HCT116 (cell line): Measurements from ENCODE around the gene TRH. TPM values are rescaled to one million over a fixed set of nuclear protein-coding genes. Genes with fewer than 3 reads are reported as not detected.

Source experiments
- ATAC-seq: fragments of 200-7000 bp; cut with Tn5 transposase; 2 replicates; pipeline ENCODE4 v1.9.1; 2020; ENCODE audit warnings: mild to moderate bottlenecking, moderate library complexity
- BruUV-seq: library from RNA; stranded (reverse); fragments of 400-500 nt; replicated peaks from 2 replicates; lab custom pipeline; 2021; lab: Mats Ljungman, UMichigan
- CTCF ChIA-PET: fragments of 300-600 bp; sonication (Branson Sonifier 250); formaldehyde crosslinking; loops from one replicate; lab custom pipeline; 2021; ENCODE audit warnings: antibody characterized with exemption; lab: Charles Lee
- POLR2A ChIA-PET: fragments of 300-600, 350-600 bp; sonication (Branson Sonifier 250); formaldehyde crosslinking; loops from one replicate; lab custom pipeline; 2021; ENCODE audit warnings: antibody characterized with exemption; lab: Charles Lee
- RAD21 ChIA-PET, 2 experiments: fragments of 300-600 bp; sonication (Branson Sonifier 250); formaldehyde crosslinking; loops; one replicate each; lab custom pipeline; 2023; ENCODE audit warnings: low total read pairs in 2 of 2; ENCODE audit not compliant: uncharacterized antibody in 2 of 2, unreplicated experiment in 2 of 2, low non-redundant PET in 1 of 2; lab: Charles Lee
- DNase-seq: peaks from one replicate; pipeline ENCODE4 v3.0.0-alpha.2; 2010; ENCODE audit warnings: low read depth, low spot score
- H2AFZ ChIP-seq: fragments of 200-600 bp; shearing (Covaris generic), sonication (generic); 2 replicates; pipeline ENCODE4 v1.6.1; 2017; ENCODE audit warnings: low read depth, mixed run types, mixed read lengths, antibody characterized with exemption, low read length; ENCODE audit not compliant: poor library complexity, severe bottlenecking
- H3K27ac ChIP-seq: 2 replicates; pipeline ENCODE4 v1.5.1; 2012; ENCODE audit warnings: low read depth, low read length
- H3K27me3 ChIP-seq: fragments of 200-600 bp; sonication (generic); 2 replicates; pipeline ENCODE4 v1.6.1; 2016; ENCODE audit warnings: mixed run types, low read length, mixed read lengths; ENCODE audit not compliant: insufficient read depth
- H3K36me3 ChIP-seq, 2 experiments: fragments of 200-500 bp in 1 of 2; fragments of 200-600 bp in 1 of 2; sonication (Bioruptor generic) in 1 of 2; sonication (generic) in 1 of 2; 2 replicates each; pipeline versions ENCODE4 v1.5.1 to v1.6.1; 2014 to 2016; ENCODE audit warnings: low read length in 2 of 2, inconsistent platforms in 1 of 2, mixed read lengths in 1 of 2, mixed run types in 1 of 2; ENCODE audit not compliant: insufficient read depth in 2 of 2, control insufficient read depth in 1 of 2
- H3K4me1 ChIP-seq, 2 experiments: fragments of 200-600 bp in 1 of 2; sonication (generic) in 1 of 2; 2 replicates each; pipeline versions ENCODE4 v1.5.1 to v1.6.1; 2012 to 2017; ENCODE audit warnings: low read length in 2 of 2, inconsistent platforms in 1 of 2, mild to moderate bottlenecking in 1 of 2, mixed read lengths in 1 of 2, mixed run types in 1 of 2, moderate library complexity in 1 of 2; ENCODE audit not compliant: insufficient read depth in 2 of 2, control insufficient read depth in 1 of 2
- H3K4me2 ChIP-seq: fragments of 200-600 bp; sonication (generic); 2 replicates; pipeline ENCODE4 v1.6.1; 2017; ENCODE audit warnings: mixed run types, low read length, mixed read lengths
- H3K4me3 ChIP-seq, 2 experiments: fragments of 200-600 bp in 1 of 2; sonication (generic) in 1 of 2; replicated peaks in 1 of 2; 2 replicates each; pipeline ENCODE4 v1.5.1; 2011 to 2016; ENCODE audit warnings: low read length in 2 of 2, control low read depth in 1 of 2, low read depth in 1 of 2, mild to moderate bottlenecking in 1 of 2, mixed read lengths in 1 of 2, mixed run types in 1 of 2
- H3K79me2 ChIP-seq: fragments of 200-600 bp; sonication (generic); 2 replicates; pipeline ENCODE4 v1.6.1; 2017; ENCODE audit warnings: mild to moderate bottlenecking, mixed run types, low read length, moderate library complexity, mixed read lengths; ENCODE audit not compliant: insufficient read depth
- H3K9ac ChIP-seq: fragments of 200-600 bp; sonication (generic); 2 replicates; pipeline ENCODE4 v1.6.1; 2016; ENCODE audit warnings: low read length, mixed read lengths
- H3K9me2 ChIP-seq: fragments of 200-600 bp; sonication (generic), shearing (Covaris generic); 2 replicates; pipeline ENCODE4 v1.6.1; 2017; ENCODE audit warnings: mixed run types, mild to moderate bottlenecking, moderate library complexity; ENCODE audit not compliant: insufficient read depth
- H3K9me3 ChIP-seq, 2 experiments: fragments of 200-500 bp in 1 of 2; fragments of 200-600 bp in 1 of 2; sonication (Bioruptor generic) in 1 of 2; sonication (generic) in 1 of 2; 2 replicates each; pipeline ENCODE4 v1.6.1; 2014 to 2017; ENCODE audit warnings: low read length in 2 of 2, mixed read lengths in 2 of 2, inconsistent platforms in 1 of 2, low read depth in 1 of 2, mild to moderate bottlenecking in 1 of 2, mixed run types in 1 of 2, moderate library complexity in 1 of 2; ENCODE audit not compliant: control insufficient read depth in 1 of 2, insufficient read depth in 1 of 2
- H4K20me1 ChIP-seq: fragments of 200-600 bp; sonication (generic), shearing (Covaris generic); 2 replicates; pipeline ENCODE4 v1.6.1; 2017; ENCODE audit warnings: mixed run types, mild to moderate bottlenecking, moderate library complexity; ENCODE audit not compliant: insufficient read depth
- CBX3 ChIP-seq: IDR thresholded peaks from 2 replicates; pipeline ENCODE4 v1.6.1; 2012; ENCODE audit warnings: low read depth
- EGR1 ChIP-seq: IDR thresholded peaks from 2 replicates; pipeline ENCODE4 v1.6.1; 2012; ENCODE audit warnings: low read depth
- ELF1 ChIP-seq: IDR thresholded peaks from 2 replicates; pipeline ENCODE4 v1.6.1; 2012; ENCODE audit warnings: low read depth, borderline replicate concordance
- EZH2 ChIP-seq: fragments of 200-600 bp; sonication (generic); IDR thresholded peaks from 2 replicates; pipeline ENCODE4 v1.6.1; 2017; ENCODE audit warnings: antibody characterized with exemption, mixed run types
- EZH2phosphoT487 ChIP-seq: fragments of 200-600 bp; IDR thresholded peaks from 2 replicates; pipeline ENCODE4 v1.6.1; 2018; ENCODE audit warnings: antibody characterized with exemption, borderline replicate concordance
- FOSL1 ChIP-seq: IDR thresholded peaks from 2 replicates; pipeline ENCODE4 v1.6.1; 2012; ENCODE audit warnings: low read depth
- JUND ChIP-seq: IDR thresholded peaks from 2 replicates; pipeline ENCODE4 v1.6.1; 2012
- POLR2A ChIP-seq: IDR thresholded peaks from 2 replicates; pipeline ENCODE4 v1.7.0; 2011; ENCODE audit warnings: borderline replicate concordance; ENCODE audit not compliant: insufficient read depth, insufficient read length; ENCODE audit errors: extremely low read depth
- RAD21 ChIP-seq: IDR thresholded peaks from 2 replicates; pipeline ENCODE4 v1.6.1; 2012; ENCODE audit warnings: low read depth, mild to moderate bottlenecking
- SIN3A ChIP-seq: IDR thresholded peaks from 2 replicates; pipeline ENCODE4 v1.6.1; 2012; ENCODE audit warnings: low read depth
- SP1 ChIP-seq: IDR thresholded peaks from 2 replicates; pipeline ENCODE4 v1.6.1; 2012; ENCODE audit warnings: low read depth
- SRF ChIP-seq: IDR thresholded peaks from 2 replicates; pipeline ENCODE4 v1.6.1; 2012; ENCODE audit warnings: low read depth
- TCF7L2 ChIP-seq: IDR thresholded peaks from 2 replicates; pipeline ENCODE4 v1.7.0; 2011; ENCODE audit warnings: borderline replicate concordance, inconsistent platforms; ENCODE audit not compliant: insufficient read depth, insufficient read length; ENCODE audit errors: extremely low read depth
- YY1 ChIP-seq: IDR thresholded peaks from 2 replicates; pipeline ENCODE4 v1.6.1; 2011; ENCODE audit warnings: low read length, low read depth, moderate library complexity, mild to moderate bottlenecking; ENCODE audit not compliant: insufficient replicate concordance; ENCODE audit errors: extremely low read depth
- ZFX ChIP-seq: fragments of 450-650 bp; IDR thresholded peaks from 2 replicates; pipeline ENCODE4 v1.6.1; 2017
- ZNF274 ChIP-seq: fragments of 200-500 bp; sonication (Bioruptor generic); IDR thresholded peaks from 2 replicates; pipeline ENCODE4 v1.6.1; 2014; ENCODE audit warnings: mild to moderate bottlenecking, low read depth, low read length, inconsistent platforms
- intact Hi-C: fragments of 100-400 bp; cut with micrococcal nuclease; formaldehyde crosslinking; loops from 2 replicates; pipeline ENCODE4 v1.10.0; 2022
- total RNA-seq: library from RNA; stranded (reverse); gene quantifications from one replicate; pipeline ENCODE4 v1.2.1, GENCODE V29; 2021; ENCODE audit not compliant: unreplicated experiment
- TF ChIP-seq, protein P1 (sequence below): IDR thresholded peaks from 2 replicates; pipeline ENCODE4 v1.6.1; 2012
- TF ChIP-seq, protein P2 (sequence below): IDR thresholded peaks from 2 replicates; pipeline ENCODE4 v1.6.1; 2011; ENCODE audit warnings: mild to moderate bottlenecking, low read length, moderate library complexity; ENCODE audit not compliant: insufficient replicate concordance; ENCODE audit errors: extremely low read depth
- TF ChIP-seq, protein P3 (sequence below): IDR thresholded peaks from 2 replicates; pipeline ENCODE4 v1.6.1; 2012

TRH gene
- total RNA-seq, 1 experiment from 2014 or later: not detected

DNA sequence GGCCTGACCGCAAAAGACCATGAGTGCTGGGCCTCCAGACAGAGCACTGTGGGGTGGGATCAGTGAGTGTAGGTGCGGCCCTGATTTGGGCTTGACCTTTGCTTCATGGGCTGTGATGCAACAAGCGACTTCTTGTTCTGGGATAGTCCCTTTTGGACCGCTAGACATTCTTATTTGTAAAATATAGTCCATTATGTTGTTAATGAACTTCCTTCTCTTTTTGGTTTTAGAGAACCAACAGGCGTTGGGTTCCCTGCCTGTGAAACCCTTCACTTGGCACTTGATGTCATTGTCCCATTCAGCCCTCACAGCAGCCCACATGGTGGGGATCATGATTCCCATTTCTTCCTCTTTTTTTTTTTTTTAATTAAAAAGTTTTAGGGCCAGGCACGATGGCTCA, 15.8 kb upstream of the TRH start:
- intact Hi-C loops: no loop called here
- POLR2A ChIA-PET: no interaction called here
- Histone ChIP-seq H3K4me3 (no peak overlapping the region), H3K4me2 (no peak overlapping the region), H3K36me3 (no peaks in the 10 kb centered on the region), H3K9me3 (no peaks in the 10 kb centered on the region), H3K27ac (no peak overlapping the region), H4K20me1 (no peaks in the 10 kb centered on the region), H3K4me1 (no peaks in the 10 kb centered on the region)
- no peak for DNase-seq
- TF ChIP-seq ZNF274 (no peak), EZH2phosphoT487 (no peak), JUND (no peak), TCF7L2 (no peak), FOSL1 (no peak), EGR1 (no peak), POLR2A (no peak), SIN3A (no peak), RAD21 (no peak), ELF1 (no peak), CBX3 (no peak), SP1 (no peak), SRF (no peak), ZFX (no peak), EZH2 (no peak), YY1 (no peak)
- TF ChIP-seq, protein P1, sequence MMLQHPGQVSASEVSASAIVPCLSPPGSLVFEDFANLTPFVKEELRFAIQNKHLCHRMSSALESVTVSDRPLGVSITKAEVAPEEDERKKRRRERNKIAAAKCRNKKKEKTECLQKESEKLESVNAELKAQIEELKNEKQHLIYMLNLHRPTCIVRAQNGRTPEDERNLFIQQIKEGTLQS: no peak
- TF ChIP-seq, protein P2, sequence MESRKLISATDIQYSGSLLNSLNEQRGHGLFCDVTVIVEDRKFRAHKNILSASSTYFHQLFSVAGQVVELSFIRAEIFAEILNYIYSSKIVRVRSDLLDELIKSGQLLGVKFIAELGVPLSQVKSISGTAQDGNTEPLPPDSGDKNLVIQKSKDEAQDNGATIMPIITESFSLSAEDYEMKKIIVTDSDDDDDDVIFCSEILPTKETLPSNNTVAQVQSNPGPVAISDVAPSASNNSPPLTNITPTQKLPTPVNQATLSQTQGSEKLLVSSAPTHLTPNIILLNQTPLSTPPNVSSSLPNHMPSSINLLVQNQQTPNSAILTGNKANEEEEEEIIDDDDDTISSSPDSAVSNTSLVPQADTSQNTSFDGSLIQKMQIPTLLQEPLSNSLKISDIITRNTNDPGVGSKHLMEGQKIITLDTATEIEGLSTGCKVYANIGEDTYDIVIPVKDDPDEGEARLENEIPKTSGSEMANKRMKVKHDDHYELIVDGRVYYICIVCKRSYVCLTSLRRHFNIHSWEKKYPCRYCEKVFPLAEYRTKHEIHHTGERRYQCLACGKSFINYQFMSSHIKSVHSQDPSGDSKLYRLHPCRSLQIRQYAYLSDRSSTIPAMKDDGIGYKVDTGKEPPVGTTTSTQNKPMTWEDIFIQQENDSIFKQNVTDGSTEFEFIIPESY: no peak
- TF ChIP-seq, protein P3, sequence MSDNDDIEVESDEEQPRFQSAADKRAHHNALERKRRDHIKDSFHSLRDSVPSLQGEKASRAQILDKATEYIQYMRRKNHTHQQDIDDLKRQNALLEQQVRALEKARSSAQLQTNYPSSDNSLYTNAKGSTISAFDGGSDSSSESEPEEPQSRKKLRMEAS: no peak
- TF ChIP-seq, all 23 proteins: peak for 0
- no TSS peak for BruUV-seq
- Histone ChIP-seq H2AFZ (no peak overlapping the region), H3K79me2 (no peaks in the 10 kb centered on the region), H3K27me3 (no peaks in the 10 kb centered on the region; the same call in 1 of the 2 replicates), H3K9ac (no peak overlapping the region), H3K9me2 (no peaks in the 10 kb centered on the region)
- no peak for ATAC-seq
- CTCF ChIA-PET: no interaction called here
- RAD21 ChIA-PET: no interaction called here
